Esophagus muscularis mucosa (tissue), 4 donors: Measurements from ENCODE around the gene RETSAT.

Experiments used
- CTCF ChIP-seq, 3 experiments: fragments of 200-600 bp in 2 of 3; fragments of 450-650 bp in 1 of 3; sonication (generic) in 2 of 3; IDR thresholded peaks; one replicate each; pipeline ENCODE4 v1.5.1; 2017 to 2019; ENCODE audit warnings: antibody characterized with exemption in 3 of 3, mild to moderate bottlenecking in 2 of 3, moderate library complexity in 1 of 3
- EP300 ChIP-seq: sonication (generic); formaldehyde crosslinking; IDR thresholded peaks from one replicate; pipeline ENCODE4 v1.6.1; 2017; ENCODE audit warnings: antibody characterized with exemption
- POLR2A ChIP-seq: fragments of 450-650 bp; IDR thresholded peaks from one replicate; pipeline ENCODE4 v1.6.1; 2017; ENCODE audit warnings: antibody characterized with exemption, moderate library complexity, mild to moderate bottlenecking, low read depth

DNA sequence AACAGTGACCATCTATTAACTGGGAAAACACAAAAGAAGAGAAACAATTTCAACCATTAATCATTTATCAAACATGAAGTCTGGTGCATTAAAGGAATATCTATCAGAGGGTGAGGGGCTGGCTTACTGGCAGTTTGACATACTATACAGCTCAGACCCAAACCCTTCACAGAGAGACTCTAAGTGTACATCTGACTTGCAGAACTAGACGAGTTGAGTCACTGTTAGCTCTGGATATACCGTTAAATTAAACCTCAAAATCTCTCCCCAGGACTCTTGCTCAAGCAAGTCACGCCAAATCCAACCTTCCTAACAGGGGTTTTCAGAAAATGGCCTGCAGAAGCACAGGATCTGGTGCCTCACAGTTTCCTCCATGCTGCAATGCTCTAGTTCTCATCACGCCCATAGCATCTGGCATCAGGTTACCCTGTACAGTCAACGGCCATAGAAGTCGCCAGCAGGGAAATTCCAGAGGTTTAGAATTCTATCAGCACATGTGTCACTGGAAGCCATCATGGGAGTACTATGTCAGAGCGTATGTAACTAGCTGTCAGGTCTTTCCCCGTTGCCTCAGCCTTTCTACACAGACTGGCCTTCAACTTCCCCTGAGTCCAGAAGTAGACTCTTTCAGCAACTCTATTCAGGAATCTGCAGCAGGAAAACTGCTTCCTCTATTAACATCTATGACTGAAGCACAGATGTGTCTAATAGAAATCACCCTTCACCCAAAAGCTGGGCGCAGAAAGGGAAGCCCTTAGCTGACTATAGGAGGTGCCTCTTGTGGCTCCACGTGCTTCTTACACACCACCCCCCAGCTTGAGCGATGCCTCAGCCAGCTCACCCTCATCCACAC is 35.9 kb downstream of the RETSAT start:
- TF ChIP-seq POLR2A (no peak), CTCF (IDR thresholded peaks at IDR 0.05) (no peak), EP300 (no peak)
